CD4-positive, alpha-beta T cell treated with Interleukin-21 for 1 hour (primary cell): ENCODE measurements around the gene PACSIN3.
A peak's percentile ranks its signal among the peaks of the same experiment; 100 is the strongest.
"Not testable (repeated sequence)": the region's sequence is repeated elsewhere in the genome, so short reads cannot be mapped to it uniquely, and the experiment has no call there.

Experiments
- DNase-seq: peaks from one replicate; pipeline ENCODE4 v3.0.0-alpha.2; 2020

The PACSIN3 gene

DNA sequence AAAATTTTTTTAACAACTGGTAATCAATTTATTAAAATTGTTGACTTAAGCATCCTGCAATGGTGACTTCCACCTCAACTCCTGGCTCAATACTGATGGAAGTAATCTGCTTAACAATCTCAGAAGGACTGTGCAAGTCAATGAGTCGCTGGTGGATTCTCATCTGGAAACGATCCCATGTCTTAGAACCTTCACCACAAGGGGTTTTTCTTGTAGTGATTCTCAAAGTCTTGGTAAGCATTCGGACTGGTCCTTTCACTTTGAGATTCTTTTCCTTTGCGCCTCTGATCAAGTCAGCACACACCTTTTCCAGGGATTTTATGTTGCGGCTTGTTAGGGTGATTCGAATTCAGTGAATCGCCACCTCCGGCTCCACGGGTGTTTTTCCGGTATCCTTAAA is 4.9 kb upstream of the PACSIN3 start:
- DNase-seq = not testable (repeated sequence)

DNA sequence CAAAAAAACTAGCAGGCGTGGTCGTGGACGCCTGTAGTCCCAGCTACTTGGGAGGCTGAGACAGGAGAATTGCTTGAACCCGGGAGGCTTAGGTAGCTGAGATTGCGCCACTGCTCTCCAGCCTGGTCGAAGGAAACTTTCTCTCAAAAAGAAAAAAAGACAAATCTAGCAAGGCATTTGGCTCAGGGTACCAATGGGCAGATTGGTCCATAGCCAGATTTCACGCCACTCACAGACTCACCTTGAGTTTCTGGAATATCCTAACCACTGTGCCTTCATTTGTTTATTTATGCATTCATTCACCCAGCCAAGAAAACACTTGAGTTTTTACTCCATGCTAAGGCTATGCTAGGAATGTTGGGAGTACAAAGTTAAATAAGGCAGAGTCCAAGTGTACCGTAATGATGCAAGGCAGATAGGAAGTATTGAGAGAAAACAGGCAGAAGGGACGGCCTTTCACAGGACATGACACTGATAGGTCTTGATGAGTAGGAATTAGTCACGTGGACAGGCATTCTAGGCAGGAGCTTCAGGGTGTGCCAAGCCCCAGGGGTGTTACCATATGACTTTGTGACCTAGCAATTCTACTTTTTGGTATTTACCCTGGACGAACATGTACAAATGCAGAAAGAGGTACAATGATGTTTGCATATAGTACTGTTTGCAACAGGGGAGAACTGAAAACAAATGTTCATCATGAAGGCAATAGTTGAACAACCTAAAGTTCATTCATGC is 3.0 kb upstream of the PACSIN3 start:
- no peak for DNase-seq

GRCh38 chr11:47188259-47188658 is 2.0 kb upstream of the PACSIN3 start:
- no peak for DNase-seq

- no peak for DNase-seq
These were observed 1.5 kb upstream of the PACSIN3 start for GRCh38 chr11:47187723-47188122.

GRCh38 chr11:47186700-47187695 is 764 bp upstream of the PACSIN3 start:
- DNase-seq = peak; percentile 48

GRCh38 chr11:47185305-47186075 is 744 bp downstream of the PACSIN3 start:
- no peak for DNase-seq

DNA sequence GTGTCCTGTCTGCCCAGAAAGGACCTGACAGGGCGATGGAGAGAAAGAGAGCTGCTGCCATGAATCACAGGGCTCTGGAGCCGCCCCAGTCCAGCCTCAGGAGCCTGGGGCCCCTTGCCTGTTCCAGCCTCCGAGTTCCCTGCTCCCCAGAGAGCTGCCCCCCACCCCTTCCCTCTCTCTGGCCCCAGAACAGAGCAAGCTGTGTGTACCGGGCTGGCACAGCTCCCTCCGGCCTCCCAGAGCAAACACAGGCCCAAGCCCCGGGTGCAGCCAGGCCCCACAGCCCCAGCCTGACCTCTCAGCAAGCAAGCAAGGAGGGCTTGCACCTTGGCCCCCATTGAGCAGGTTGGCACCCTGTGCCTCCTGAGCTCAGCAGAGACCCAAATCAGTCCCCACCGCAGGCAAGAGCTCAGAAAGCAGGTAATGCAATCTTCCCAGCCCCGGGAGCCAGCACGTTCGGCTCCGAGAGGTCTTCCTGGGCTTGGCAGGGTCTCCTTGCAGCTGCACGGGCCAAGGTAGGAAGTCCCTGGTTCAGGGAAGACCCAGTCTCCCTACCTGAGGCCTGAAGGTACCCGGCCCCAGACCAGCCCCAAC is 1.4 kb downstream of the PACSIN3 start:
- no peak for DNase-seq

DNA sequence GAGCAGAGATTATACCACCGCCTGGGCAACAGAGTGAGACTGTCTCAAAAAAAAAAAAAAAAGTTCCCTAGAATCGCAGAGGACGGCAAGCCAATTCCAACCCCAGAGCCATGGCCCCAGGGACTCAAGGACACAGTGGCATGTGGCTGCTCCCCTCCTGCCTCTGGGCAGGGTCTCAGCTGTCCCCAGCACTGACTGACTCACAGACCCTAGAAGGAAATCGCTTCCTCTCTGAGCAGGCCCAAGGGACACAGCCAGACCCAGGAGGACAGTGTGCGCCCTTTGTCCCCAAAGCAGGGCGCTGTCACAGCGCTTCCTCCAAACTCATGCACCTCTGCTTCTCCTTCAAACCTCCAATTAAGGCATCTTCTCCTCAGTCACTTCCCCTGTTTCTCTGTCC is 2.3 kb downstream of the PACSIN3 start:
- DNase-seq = no peak

GRCh38 chr11:47183031-47183856 is 3.0 kb downstream of the PACSIN3 start:
- DNase-seq = no peak

GRCh38 chr11:47182380-47182779 is 3.9 kb downstream of the PACSIN3 start:
- DNase-seq = no peak

DNA sequence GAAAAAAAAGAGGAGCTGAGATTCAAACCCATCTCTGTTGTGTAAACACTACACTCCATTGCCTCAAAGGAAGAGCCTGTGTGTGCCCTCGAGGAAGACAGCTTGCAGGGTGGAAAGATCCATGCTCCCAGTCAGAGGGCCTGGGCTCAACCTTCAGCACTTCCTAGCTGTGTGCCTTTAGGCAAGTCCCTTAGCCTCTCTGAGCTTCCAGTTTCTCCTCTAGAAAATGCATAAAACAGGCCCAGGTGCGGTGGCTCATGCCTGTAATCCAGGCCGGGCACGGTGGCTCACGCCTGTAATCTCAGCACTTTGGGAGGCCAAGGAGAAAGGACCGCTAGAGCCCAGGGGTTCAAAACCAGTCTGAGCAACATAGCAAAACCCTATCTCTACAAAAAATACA is 5.0 kb downstream of the PACSIN3 start:
- DNase-seq = no peak

DNA sequence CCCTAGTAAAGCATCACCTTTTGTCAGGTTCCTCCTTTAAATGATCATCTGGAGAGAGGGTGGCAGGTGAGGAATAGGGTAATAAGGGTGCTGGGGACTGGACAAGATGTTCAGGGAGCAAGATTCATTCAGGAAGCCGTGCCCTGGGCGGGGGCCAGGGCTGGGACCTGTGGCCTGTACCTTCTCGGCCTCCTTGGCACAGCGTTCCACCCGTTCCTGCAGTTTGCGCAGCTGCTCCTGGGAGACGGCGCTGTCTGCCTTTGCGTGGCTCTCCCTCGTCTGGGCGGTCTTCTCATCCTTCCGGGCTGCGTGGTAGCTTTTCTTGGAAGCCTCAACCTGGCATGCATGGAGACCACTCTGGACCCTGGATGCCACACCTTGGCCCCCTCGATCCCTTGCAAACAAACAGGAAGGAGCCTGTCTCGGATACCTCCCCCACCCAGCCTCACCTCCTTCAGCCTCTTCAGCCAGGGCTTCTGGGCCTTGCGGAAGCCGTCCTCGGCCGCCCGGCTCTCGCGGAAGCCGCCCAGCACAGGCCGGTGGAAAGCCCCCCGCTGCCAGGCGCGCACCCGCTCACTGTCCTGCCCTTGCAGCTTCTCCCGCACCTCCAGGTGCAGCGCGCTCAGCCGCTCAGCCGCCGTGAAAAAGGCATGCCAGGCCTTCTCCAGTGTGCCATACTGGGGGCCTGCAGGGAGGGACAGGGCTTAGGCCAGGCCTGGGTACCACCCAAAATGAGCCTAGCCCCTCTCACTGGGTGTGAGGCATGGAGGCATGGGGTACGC is 6.0 kb downstream of the PACSIN3 start:
- no peak for DNase-seq

DNA sequence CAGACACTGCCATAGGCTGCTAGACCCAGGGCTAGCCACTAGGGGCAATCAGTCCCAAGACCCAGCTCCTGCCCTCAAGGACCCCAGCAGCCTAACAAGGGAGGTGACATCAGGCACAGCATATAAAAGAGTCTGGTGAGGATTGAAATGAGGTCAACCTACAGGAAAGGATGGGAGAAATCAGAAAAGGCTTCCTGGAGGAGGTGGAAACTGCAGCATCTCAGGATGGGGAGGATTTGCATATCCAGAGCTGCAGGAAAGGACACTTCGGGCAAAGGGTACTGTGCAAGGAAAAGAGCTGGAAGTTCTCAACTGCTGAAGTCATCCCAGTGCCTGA is 6.6 kb downstream of the PACSIN3 start:
- DNase-seq = peak; percentile 47

GRCh38 chr11:47178737-47179654 is 7.2 kb downstream of the PACSIN3 start:
- no peak for DNase-seq

DNA sequence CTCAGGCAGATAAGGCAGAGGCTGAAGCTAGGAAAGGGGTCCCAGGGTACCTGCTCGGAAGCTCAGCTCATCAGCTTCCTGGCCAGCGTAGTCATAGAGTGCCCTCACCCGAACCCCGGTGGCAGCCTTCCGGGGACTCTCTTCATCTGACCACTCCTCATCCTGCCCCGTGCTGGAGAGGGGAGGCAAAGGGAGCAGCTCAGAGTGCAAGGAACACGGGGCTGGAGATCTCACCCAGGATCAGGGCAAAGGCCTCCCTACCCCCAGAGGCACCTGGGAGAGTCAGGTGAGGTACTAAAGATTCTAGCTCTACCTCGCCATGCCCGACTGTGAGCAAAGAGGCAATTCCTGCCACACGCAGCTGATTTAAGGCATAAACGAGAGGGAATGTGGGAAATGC is 7.9 kb downstream of the PACSIN3 start:
- DNase-seq = no peak

- DNase-seq = no peak
These were observed 8.4 kb downstream of the PACSIN3 start for GRCh38 chr11:47177846-47178245.

GRCh38 chr11:47177229-47177845 is 8.9 kb downstream of the PACSIN3 start:
- DNase-seq = peak; percentile 90

- DNase-seq = peak; percentile 97
These were observed 9.7 kb downstream of the PACSIN3 start, which contains the start of gene ARFGAP2 for GRCh38 chr11:47176328-47177228. Gene ARFGAP2, minus strand, starts transcription at chr11:47176879. Its CDS starts 26 bp downstream, at chr11:47176853.
